DOHH2 (cell line): ENCODE data around the gene SLC39A13.
A peak's percentile ranks its signal among the peaks of the same experiment; 100 is the strongest.

Experiments used
- H3F3A ChIP-seq: fragments of 200-600 bp; sonication (generic), shearing (Covaris generic); 2 replicates; pipeline ENCODE4 v1.6.0; 2016; ENCODE audit warnings: antibody characterized with exemption, mild to moderate bottlenecking; ENCODE audit not compliant: control insufficient read depth, insufficient read depth
- H3K27ac ChIP-seq: fragments of 200-600 bp; sonication (generic); 2 replicates; pipeline ENCODE4 v1.5.1; 2014; ENCODE audit warnings: low read depth, mild to moderate bottlenecking, low read length, moderate library complexity
- H3K27me3 ChIP-seq: fragments of 200-600 bp; sonication (generic); 2 replicates; pipeline ENCODE4 v1.6.1; 2014; ENCODE audit warnings: mild to moderate bottlenecking, low read length, mixed read lengths; ENCODE audit not compliant: control insufficient read depth
- H3K36me3 ChIP-seq: fragments of 200-600 bp; sonication (generic); 2 replicates; pipeline ENCODE4 v1.6.1; 2014; ENCODE audit warnings: mild to moderate bottlenecking, low read length, moderate library complexity, mixed read lengths; ENCODE audit not compliant: control insufficient read depth
- H3K4me1 ChIP-seq: fragments of 200-600 bp; sonication (generic); 2 replicates; pipeline ENCODE4 v1.6.1; 2014; ENCODE audit warnings: mild to moderate bottlenecking, low read length, mixed read lengths; ENCODE audit not compliant: control insufficient read depth
- H3K4me2 ChIP-seq: fragments of 200-600 bp; sonication (generic); 2 replicates; pipeline ENCODE4 v1.6.0; 2014; ENCODE audit warnings: mild to moderate bottlenecking, low read length, moderate library complexity
- H3K4me3 ChIP-seq: fragments of 200-600 bp; sonication (generic); 2 replicates; pipeline ENCODE4 v1.5.1; 2014; ENCODE audit warnings: mild to moderate bottlenecking, low read length, mixed read lengths
- H3K79me2 ChIP-seq: fragments of 200-600 bp; sonication (generic); 2 replicates; pipeline ENCODE4 v1.6.1; 2014; ENCODE audit warnings: mild to moderate bottlenecking, low read length, mixed read lengths; ENCODE audit not compliant: control insufficient read depth
- H3K9me2 ChIP-seq: fragments of 200-600 bp; sonication (generic); replicated peaks from 2 replicates; pipeline ENCODE4 v1.6.1; 2014; ENCODE audit warnings: mild to moderate bottlenecking, low read length, mixed read lengths; ENCODE audit not compliant: control insufficient read depth
- H3K9me3 ChIP-seq: fragments of 200-600 bp; sonication (generic); 2 replicates; pipeline ENCODE4 v1.6.1; 2014; ENCODE audit warnings: antibody characterized with exemption, low read length, mixed read lengths; ENCODE audit not compliant: control insufficient read depth, insufficient read depth
- H4K20me1 ChIP-seq: fragments of 200-600 bp; sonication (generic); 2 replicates; pipeline ENCODE4 v1.6.0; 2014; ENCODE audit warnings: low read depth, mild to moderate bottlenecking, antibody characterized with exemption, low read length, moderate library complexity; ENCODE audit not compliant: control insufficient read depth, insufficient read depth
- CTCF ChIP-seq: fragments of 200-600 bp; sonication (generic); IDR thresholded peaks from one replicate; pipeline ENCODE4 v1.5.1; 2014; ENCODE audit warnings: antibody characterized with exemption, mild to moderate bottlenecking, low read depth, low read length; ENCODE audit not compliant: poor library complexity, severe bottlenecking
- EZH2phosphoT487 ChIP-seq: fragments of 200-600 bp; sonication (generic); IDR thresholded peaks from 2 replicates; pipeline ENCODE4 v1.6.1; 2017; ENCODE audit warnings: borderline replicate concordance, mild to moderate bottlenecking, antibody characterized with exemption, low read length, moderate library complexity, mixed read lengths

The SLC39A13 gene

GRCh38 chr11:47376107-47376524 is 32.3 kb upstream of the SLC39A13 start:
- Histone ChIP-seq H4K20me1 (no peaks in the 10 kb centered on the region), H3F3A (no peaks in the 10 kb centered on the region), H3K4me1 (peaks cover 46% of the 10 kb centered on the region), H3K79me2 (peaks cover 65% of the 10 kb centered on the region), H3K27ac (no peak overlapping the region; the same call in 1 of the 2 replicates), H3K4me2 (peak overlapping the region; percentile 96), H3K9me2 (no peaks in the 10 kb centered on the region), H3K36me3 (peaks cover 61% of the 10 kb centered on the region), H3K4me3 (peak overlapping the region; percentile 97), H3K9me3 (no peaks in the 10 kb centered on the region), H3K27me3 (no peaks in the 10 kb centered on the region)
- TF ChIP-seq CTCF (no peak), EZH2phosphoT487 (no peak)

- Histone ChIP-seq H3K27ac (peak overlapping the region; percentile 78), H3K79me2 (peaks cover 63% of the 10 kb centered on the region), H3K4me3 (peak overlapping the region; percentile 97), H3K27me3 (no peaks in the 10 kb centered on the region), H4K20me1 (no peaks in the 10 kb centered on the region), H3K4me2 (peak overlapping the region; percentile 96), H3K4me1 (peaks cover 46% of the 10 kb centered on the region), H3F3A (no peaks in the 10 kb centered on the region), H3K9me3 (no peaks in the 10 kb centered on the region), H3K36me3 (peaks cover 59% of the 10 kb centered on the region), H3K9me2 (no peaks in the 10 kb centered on the region)
- TF ChIP-seq CTCF (peak; percentile 53), EZH2phosphoT487 (no peak)
Measured at GRCh38 chr11:47376525-47377371, 31.6 kb upstream of the SLC39A13 start.

GRCh38 chr11:47377571-47378009 is 30.8 kb upstream of the SLC39A13 start:
- Histone ChIP-seq H3K4me2 (peak overlapping the region; percentile 96), H3K4me1 (peaks cover 50% of the 10 kb centered on the region), H3K9me3 (no peaks in the 10 kb centered on the region), H4K20me1 (no peaks in the 10 kb centered on the region), H3K27ac (peak overlapping the region; percentile 78), H3K9me2 (no peaks in the 10 kb centered on the region), H3K79me2 (peaks cover 59% of the 10 kb centered on the region), H3K27me3 (no peaks in the 10 kb centered on the region), H3K36me3 (peaks cover 50% of the 10 kb centered on the region), H3K4me3 (peak overlapping the region; percentile 97), H3F3A (no peaks in the 10 kb centered on the region)
- TF ChIP-seq CTCF (no peak), EZH2phosphoT487 (no peak)
